Mesenchymal stem cell (in vitro differentiated cells and primary cell): Measurements from ENCODE around the gene RAD51B.

Experiments used
- DNase-seq: peaks from one replicate; pipeline ENCODE4 v3.0.0-alpha.2; 2013
- H2AFZ ChIP-seq: one replicate; pipeline ENCODE4 v1.6.1; 2013; ENCODE audit warnings: low read depth, mild to moderate bottlenecking, control low read depth, inconsistent platforms, low read length, moderate library complexity
- H2AK5ac ChIP-seq: 2 replicates; pipeline ENCODE4 v1.6.1; 2013; ENCODE audit warnings: low read length, moderate library complexity, mild to moderate bottlenecking, inconsistent platforms; ENCODE audit not compliant: severe bottlenecking
- H2BK120ac ChIP-seq: one replicate; pipeline ENCODE4 v1.6.1; 2013; ENCODE audit warnings: low read depth, mild to moderate bottlenecking, inconsistent platforms, low read length, moderate library complexity
- H2BK12ac ChIP-seq, 2 experiments: one replicate each; pipeline ENCODE4 v1.6.1; 2013; ENCODE audit warnings: inconsistent platforms in 2 of 2, low read length in 2 of 2, mild to moderate bottlenecking in 2 of 2, moderate library complexity in 2 of 2, control low read depth in 1 of 2
- H2BK15ac ChIP-seq: one replicate; pipeline ENCODE4 v1.6.1; 2013; ENCODE audit warnings: mild to moderate bottlenecking, low read depth, inconsistent platforms; ENCODE audit not compliant: poor library complexity, severe bottlenecking
- H2BK5ac ChIP-seq: 2 replicates; pipeline ENCODE4 v1.6.1; 2013; ENCODE audit warnings: low read depth, mild to moderate bottlenecking, low read length, control low read depth, inconsistent platforms; ENCODE audit not compliant: poor library complexity, severe bottlenecking
- H3K14ac ChIP-seq, 2 experiments: one replicate each; pipeline ENCODE4 v1.6.1; 2013; ENCODE audit warnings: inconsistent platforms in 2 of 2, low read length in 2 of 2, control low read depth in 1 of 2, mild to moderate bottlenecking in 1 of 2, moderate library complexity in 1 of 2
- H3K18ac ChIP-seq, 2 experiments: one replicate each; pipeline ENCODE4 v1.6.1; 2013; ENCODE audit warnings: inconsistent platforms in 2 of 2, low read length in 2 of 2, control low read depth in 1 of 2, low read depth in 1 of 2, mild to moderate bottlenecking in 1 of 2
- H3K23ac ChIP-seq, 2 experiments: one replicate each; pipeline ENCODE4 v1.6.1; 2013; ENCODE audit warnings: inconsistent platforms in 2 of 2, low read length in 2 of 2, mild to moderate bottlenecking in 2 of 2, moderate library complexity in 2 of 2, control low read depth in 1 of 2
- H3K27ac ChIP-seq: 2 replicates; pipeline ENCODE4 v1.5.1; 2013; ENCODE audit warnings: mild to moderate bottlenecking, moderate library complexity, low read length, control low read depth, inconsistent platforms; ENCODE audit not compliant: poor library complexity, severe bottlenecking
- H3K27me3 ChIP-seq, 2 experiments: 2 replicates each; pipeline versions ENCODE4 v1.6.1 to v1.7.0; 2013; ENCODE audit warnings: low read length in 2 of 2, mild to moderate bottlenecking in 2 of 2, moderate library complexity in 2 of 2, control low read depth in 1 of 2, inconsistent platforms in 1 of 2; ENCODE audit not compliant: control insufficient read depth in 1 of 2, insufficient read depth in 1 of 2
- H3K36me3 ChIP-seq, 2 experiments: 2 replicates each; pipeline versions ENCODE4 v1.6.1 to v1.7.0; 2013; ENCODE audit warnings: low read length in 2 of 2, control low read depth in 1 of 2, inconsistent platforms in 1 of 2, low read depth in 1 of 2, mild to moderate bottlenecking in 1 of 2; ENCODE audit not compliant: insufficient read depth in 2 of 2, control insufficient read depth in 1 of 2
- H3K4ac ChIP-seq, 2 experiments: one replicate each; pipeline ENCODE4 v1.6.1; 2013; ENCODE audit warnings: inconsistent platforms in 2 of 2, low read length in 2 of 2, mild to moderate bottlenecking in 2 of 2, moderate library complexity in 2 of 2, control low read depth in 1 of 2, low read depth in 1 of 2
- H3K4me1 ChIP-seq: 2 replicates; pipeline ENCODE4 v1.6.1; 2013; ENCODE audit warnings: low read depth, low read length, control low read depth; ENCODE audit not compliant: control insufficient read depth, insufficient read depth
- H3K4me2 ChIP-seq: 2 replicates; pipeline ENCODE4 v1.6.1; 2013; ENCODE audit warnings: low read length, mild to moderate bottlenecking, inconsistent platforms; ENCODE audit not compliant: poor library complexity, severe bottlenecking
- H3K4me3 ChIP-seq, 2 experiments: 2 replicates each; pipeline versions ENCODE4 v1.5.1 to v1.7.0; 2013; ENCODE audit warnings: low read length in 2 of 2, mild to moderate bottlenecking in 2 of 2, control low read depth in 1 of 2, low read depth in 1 of 2; ENCODE audit not compliant: insufficient read depth in 1 of 2
- H3K79me1 ChIP-seq: replicated peaks from 2 replicates; pipeline ENCODE4 v1.6.1; 2013; ENCODE audit warnings: mild to moderate bottlenecking, control low read depth, low read length, inconsistent platforms; ENCODE audit not compliant: poor library complexity, severe bottlenecking
- H3K9ac ChIP-seq: 2 replicates; pipeline ENCODE4 v1.7.0; 2013; ENCODE audit warnings: mild to moderate bottlenecking, low read length, moderate library complexity
- H3K9me3 ChIP-seq: 2 replicates; pipeline ENCODE4 v1.7.0; 2013; ENCODE audit warnings: mild to moderate bottlenecking, low read length; ENCODE audit not compliant: control insufficient read depth
- H4K8ac ChIP-seq: one replicate; pipeline ENCODE4 v1.6.1; 2013; ENCODE audit warnings: inconsistent platforms, mild to moderate bottlenecking, low read length, moderate library complexity
- H4K91ac ChIP-seq: one replicate; pipeline ENCODE4 v1.6.1; 2013; ENCODE audit warnings: mild to moderate bottlenecking, low read length, inconsistent platforms
- WGBS: methylation state at CpG from one replicate; pipeline ENCODE4 v1.1.7; 2013; ENCODE audit warnings: mixed read lengths; 5-methylcytosine and 5-hydroxymethylcytosine counted together

Gene RAD51B

DNA sequence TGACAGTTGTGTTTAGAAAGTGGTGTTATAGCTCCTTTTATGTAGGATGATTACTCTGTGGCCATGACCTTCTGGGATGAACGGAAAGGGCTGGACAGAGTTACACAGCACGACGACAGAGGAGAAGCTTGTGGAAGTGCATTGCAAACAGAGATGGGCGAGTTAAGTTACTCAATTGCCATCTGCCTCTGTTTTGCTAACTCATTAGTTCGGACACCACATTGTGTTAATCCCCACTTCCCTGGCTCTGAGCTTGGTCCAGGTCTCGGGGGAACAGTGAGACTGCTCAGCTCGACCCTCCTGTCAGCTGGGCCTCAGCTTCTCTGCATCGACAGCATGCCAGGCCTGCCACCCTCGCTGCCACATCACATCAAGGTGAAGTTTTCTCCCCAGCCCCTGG is 565.3 kb downstream of the RAD51B start:
- Histone ChIP-seq H3K4ac (peak overlapping the region in 1 of 2 experiments; percentile 71), H3K4me2 (no peak overlapping the region), H3K4me3 (no peak overlapping the region), H2BK12ac (peak overlapping the region in 1 of 2 experiments; percentile 98), H2BK5ac (no peak overlapping the region), H3K14ac (peak overlapping the region in 1 of 2 experiments; percentile 26), H3K9ac (no peak overlapping the region), H2AFZ (no peak overlapping the region), H3K4me1 (peaks cover 1% of the 10 kb centered on the region), H3K9me3 (no peaks in the 10 kb centered on the region), H3K79me1 (no peaks in the 10 kb centered on the region), H2BK15ac (no peak overlapping the region), H4K91ac (peak overlapping the region; percentile 84), H3K23ac (no peak overlapping the region), H3K27ac (no peak overlapping the region), H2BK120ac (no peak overlapping the region), H3K36me3 (no peaks in the 10 kb centered on the region), H2AK5ac (peak overlapping the region; percentile 22), H3K27me3 (no peaks in the 10 kb centered on the region), H3K18ac (peak overlapping the region; percentile 8 to 90), H4K8ac (no peak overlapping the region)
- WGBS, result 79% methylated on average over 9 of the region's 9 CpGs
- DNase-seq, result no peak

DNA sequence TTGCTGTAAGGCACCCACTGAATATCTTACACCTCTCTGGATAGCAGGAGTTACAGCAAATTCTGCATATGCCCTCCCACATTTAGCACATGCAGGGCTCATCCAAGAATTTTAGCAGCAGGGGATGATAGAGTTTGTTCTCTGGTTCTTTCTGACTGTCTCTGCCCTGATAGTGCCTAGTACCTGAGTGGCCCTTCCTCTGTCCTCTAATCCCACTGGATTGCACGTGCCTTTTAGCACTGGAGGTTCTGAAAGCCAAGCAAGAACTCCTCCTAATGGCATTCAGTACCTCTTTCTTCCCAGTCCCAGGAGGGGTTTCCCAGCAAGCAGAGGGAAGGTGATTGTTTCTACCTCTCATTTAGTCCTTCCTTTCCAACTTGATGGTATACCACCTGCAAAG is 566.9 kb downstream of the RAD51B start:
- Histone ChIP-seq H3K4me1 (no peaks in the 10 kb centered on the region), H2BK120ac (no peak overlapping the region), H4K91ac (no peak overlapping the region), H2BK15ac (no peak overlapping the region), H2BK5ac (no peak overlapping the region), H3K27me3 (no peaks in the 10 kb centered on the region), H3K27ac (no peak overlapping the region), H3K9me3 (no peaks in the 10 kb centered on the region), H3K4me2 (no peak overlapping the region), H3K18ac (no peak overlapping the region), H3K23ac (no peak overlapping the region), H3K14ac (no peak overlapping the region), H3K4me3 (no peak overlapping the region), H3K9ac (no peak overlapping the region), H2AFZ (no peak overlapping the region), H4K8ac (peak overlapping the region; percentile 4), H2BK12ac (peak overlapping the region in 1 of 2 experiments; percentile 5), H3K36me3 (no peaks in the 10 kb centered on the region), H3K4ac (peak overlapping the region in 1 of 2 experiments; percentile 30), H3K79me1 (no peaks in the 10 kb centered on the region), H2AK5ac (no peak overlapping the region)
- WGBS, result 43% methylated on average over 1 of the region's 1 CpG
- no peak for DNase-seq

DNA sequence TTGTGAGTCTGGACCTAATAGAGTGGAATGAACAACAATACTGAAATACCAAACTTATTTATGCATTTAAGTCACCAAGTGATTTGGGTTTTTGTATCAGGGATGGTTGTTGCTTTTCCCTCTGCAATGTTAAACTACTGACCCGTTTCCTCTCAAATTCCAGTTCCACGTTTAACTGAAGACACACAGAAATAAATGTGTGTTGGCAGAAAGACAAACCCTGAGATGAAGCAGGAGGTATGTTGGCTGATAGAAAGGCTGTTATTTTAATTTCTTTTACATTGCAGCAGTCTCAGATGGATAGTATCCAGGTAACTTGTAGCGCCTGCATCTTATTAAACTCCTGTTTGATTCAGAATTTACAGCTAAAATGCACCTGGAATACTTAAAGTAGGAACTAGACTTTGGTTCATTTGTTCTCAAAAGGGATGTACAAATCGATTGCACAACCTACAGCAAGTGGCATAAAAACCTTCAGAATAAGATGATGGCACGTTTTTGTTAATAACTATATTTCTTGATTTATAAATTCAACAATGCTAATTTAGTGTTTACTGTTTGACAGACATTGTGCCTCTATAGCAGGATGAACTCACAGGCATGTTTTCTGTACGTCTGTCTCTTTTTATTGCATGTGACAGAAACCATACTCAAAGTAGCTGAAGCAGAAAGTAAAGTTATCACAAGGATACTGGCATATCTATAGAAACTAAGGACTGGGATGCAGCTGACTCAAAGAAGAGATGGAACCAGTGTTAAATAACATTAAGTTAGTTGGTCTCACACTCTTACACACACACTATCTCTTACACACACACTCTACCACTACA is 567.6 kb downstream of the RAD51B start:
- no peak overlapping the region for H3K14ac ChIP-seq
- no peak for DNase-seq
- no peak overlapping the region for H3K27ac ChIP-seq
- H3K9me3 ChIP-seq, result no peaks in the 10 kb centered on the region
- H3K4ac ChIP-seq, result no peak overlapping the region
- no peak overlapping the region for H3K9ac ChIP-seq
- H3K4me3 ChIP-seq, result no peak overlapping the region
- no peak overlapping the region for H2BK5ac ChIP-seq
- H4K8ac ChIP-seq, result no peak overlapping the region
- no peak overlapping the region for H4K91ac ChIP-seq
- H2AK5ac ChIP-seq, result no peak overlapping the region
- H2BK12ac ChIP-seq, result no peak overlapping the region
- H3K18ac ChIP-seq, result no peak overlapping the region
- H3K36me3 ChIP-seq, result no peaks in the 10 kb centered on the region
- WGBS, result 62% methylated on average over 4 of the region's 6 CpGs
- H3K4me2 ChIP-seq, result no peak overlapping the region
- no peaks in the 10 kb centered on the region for H3K27me3 ChIP-seq
- H3K79me1 ChIP-seq, result no peaks in the 10 kb centered on the region
- H3K23ac ChIP-seq, result no peak overlapping the region
- no peaks in the 10 kb centered on the region for H3K4me1 ChIP-seq
- H2AFZ ChIP-seq, result no peak overlapping the region
- H2BK120ac ChIP-seq, result no peak overlapping the region
- H2BK15ac ChIP-seq, result no peak overlapping the region

- Histone ChIP-seq H3K4me3 (no peak overlapping the region), H2BK12ac (no peak overlapping the region), H3K36me3 (no peaks in the 10 kb centered on the region), H2BK15ac (no peak overlapping the region), H3K9me3 (no peaks in the 10 kb centered on the region), H2AFZ (no peak overlapping the region), H3K4me2 (no peak overlapping the region), H3K18ac (no peak overlapping the region), H3K9ac (peak overlapping the region; percentile 73), H3K27me3 (no peaks in the 10 kb centered on the region), H4K91ac (no peak overlapping the region), H2AK5ac (no peak overlapping the region), H3K4ac (no peak overlapping the region), H3K79me1 (no peaks in the 10 kb centered on the region), H3K27ac (no peak overlapping the region), H2BK120ac (no peak overlapping the region), H4K8ac (no peak overlapping the region), H2BK5ac (no peak overlapping the region), H3K14ac (no peak overlapping the region), H3K23ac (no peak overlapping the region), H3K4me1 (peaks cover 2% of the 10 kb centered on the region)
- DNase-seq, result no peak
- no CpG with 5 or more reads among the region's 3 CpGs for WGBS
Observed at GRCh38 chr14:68389943-68390342, 570.4 kb downstream of the RAD51B start.
